Activated naive CD4-positive, alpha-beta T cell treated with anti-CD3 and anti-CD28 coated beads for 36 hours (primary cell): ENCODE results near the gene S100A8. TPM values are rescaled to one million over a fixed set of nuclear protein-coding genes. Genes with fewer than 3 reads are reported as not detected.

Source experiments
- CTCF ChIA-PET: fragments of 350-600 bp; sonication (Branson Sonifier 250); formaldehyde crosslinking; loops from one replicate; lab custom pipeline; 2021; ENCODE audit warnings: antibody characterized with exemption; lab: Charles Lee
- DNase-seq: peaks from one replicate; pipeline ENCODE4 v3.0.0-alpha.2; 2020
- H3K27ac Mint-ChIP-seq: one replicate; pipeline ENCODE4 v1.8.0; 2021; ENCODE audit warnings: mild to moderate bottlenecking, mixed read lengths
- H3K27me3 Mint-ChIP-seq: one replicate; pipeline ENCODE4 v1.8.0; 2021; ENCODE audit warnings: low read depth, mixed read lengths
- H3K36me3 Mint-ChIP-seq: one replicate; pipeline ENCODE4 v1.8.0; 2021; ENCODE audit warnings: low read depth, mixed read lengths
- H3K4me1 Mint-ChIP-seq: one replicate; pipeline ENCODE4 v1.8.0; 2021; ENCODE audit warnings: low read depth, mixed read lengths
- H3K4me3 Mint-ChIP-seq: one replicate; pipeline ENCODE4 v1.8.0; 2021; ENCODE audit warnings: mild to moderate bottlenecking, moderate library complexity, mixed read lengths
- H3K9me3 Mint-ChIP-seq: one replicate; pipeline ENCODE4 v1.8.0; 2021; ENCODE audit warnings: mixed read lengths
- intact Hi-C: fragments of 100-400 bp; cut with micrococcal nuclease; formaldehyde crosslinking; loops from one replicate; pipeline ENCODE4 v1.15.1; 2023
- total RNA-seq, 2 experiments: library from RNA; stranded (reverse); gene quantifications; one replicate each; pipeline ENCODE4 v1.2.3, GENCODE V29; 2021

Gene S100A8
- total RNA-seq = not detected

DNA sequence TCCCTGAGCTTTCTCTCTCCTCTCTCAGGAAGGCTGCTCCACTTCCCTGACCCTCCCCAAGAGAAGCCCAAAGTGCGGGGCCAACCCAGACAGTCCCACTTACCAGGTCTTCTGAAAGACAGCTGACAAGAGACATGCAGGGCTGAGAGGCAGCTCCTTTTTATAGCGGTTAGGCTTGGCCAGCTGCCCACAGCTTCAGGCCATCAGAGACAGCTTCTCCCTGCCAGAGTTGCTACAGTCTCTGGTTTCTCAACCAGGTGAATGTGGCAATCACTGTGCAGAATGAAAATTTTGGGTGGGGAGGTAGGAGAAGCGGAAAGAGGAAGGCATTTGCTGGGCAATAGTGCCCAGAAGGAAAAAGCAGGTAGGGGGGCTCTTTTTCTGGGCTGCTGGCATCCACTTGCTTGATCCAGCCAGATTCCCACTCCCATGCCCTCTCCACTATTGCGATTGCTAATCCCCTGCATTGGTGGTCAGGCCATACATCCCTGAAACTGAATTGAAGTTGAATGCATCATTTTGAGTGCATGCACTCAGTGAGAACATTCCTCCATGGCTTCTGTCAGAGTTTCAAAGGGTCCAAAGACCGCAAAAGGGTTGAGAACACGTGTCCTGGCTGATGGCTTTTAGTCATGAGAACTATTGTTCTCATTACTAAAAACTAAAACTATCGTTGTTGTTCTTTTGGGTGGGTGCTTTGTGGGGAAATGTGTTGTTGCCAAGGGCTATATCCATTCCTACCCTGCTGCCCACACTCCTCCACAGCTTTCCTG lies at the start of gene S100A8:
S100A8 (minus strand) TSS at position 136 of the 773 bp plus-strand sequence. CDS start 538 bp downstream, outside the sequence.
- no peak for DNase-seq
- no peaks in the 10 kb centered on the region for H3K36me3 Mint-ChIP-seq
- H3K27me3 Mint-ChIP-seq = peaks cover 8% of the 10 kb centered on the region
- CTCF ChIA-PET = no interaction called here
- no peaks in the 10 kb centered on the region for H3K4me1 Mint-ChIP-seq
- H3K4me3 Mint-ChIP-seq = no peak within 1 kb of the TSS
- no peaks in the 10 kb centered on the region for H3K9me3 Mint-ChIP-seq
- intact Hi-C loops = no loop called here
- no peak within 1 kb of the TSS for H3K27ac Mint-ChIP-seq

GRCh38 chr1:153439273-153439672 lies 48.4 kb upstream of the S100A8 start:
- H3K4me1 Mint-ChIP-seq = no peaks in the 10 kb centered on the region
- no peak overlapping the region for H3K4me3 Mint-ChIP-seq
- H3K27me3 Mint-ChIP-seq = peaks cover 6% of the 10 kb centered on the region
- no peak overlapping the region for H3K27ac Mint-ChIP-seq
- CTCF ChIA-PET = no interaction called here
- DNase-seq = no peak
- no peaks in the 10 kb centered on the region for H3K9me3 Mint-ChIP-seq
- intact Hi-C loops = no loop called here
- no peaks in the 10 kb centered on the region for H3K36me3 Mint-ChIP-seq

- no peak for DNase-seq
- Mint-ChIP-seq H3K27ac (no peak overlapping the region), H3K9me3 (no peaks in the 10 kb centered on the region), H3K36me3 (no peaks in the 10 kb centered on the region), H3K4me3 (no peak overlapping the region), H3K4me1 (no peaks in the 10 kb centered on the region), H3K27me3 (peaks cover 6% of the 10 kb centered on the region)
- CTCF ChIA-PET = interaction anchor here (0.6 kb wide), 1 partner anchor 1511 kb away, joined by 3 read pairs; no protein-coding TSS in a partner anchor
- intact Hi-C loops = no loop called here
Measured at GRCh38 chr1:153438599-153438998, 47.7 kb upstream of the S100A8 start.

DNA sequence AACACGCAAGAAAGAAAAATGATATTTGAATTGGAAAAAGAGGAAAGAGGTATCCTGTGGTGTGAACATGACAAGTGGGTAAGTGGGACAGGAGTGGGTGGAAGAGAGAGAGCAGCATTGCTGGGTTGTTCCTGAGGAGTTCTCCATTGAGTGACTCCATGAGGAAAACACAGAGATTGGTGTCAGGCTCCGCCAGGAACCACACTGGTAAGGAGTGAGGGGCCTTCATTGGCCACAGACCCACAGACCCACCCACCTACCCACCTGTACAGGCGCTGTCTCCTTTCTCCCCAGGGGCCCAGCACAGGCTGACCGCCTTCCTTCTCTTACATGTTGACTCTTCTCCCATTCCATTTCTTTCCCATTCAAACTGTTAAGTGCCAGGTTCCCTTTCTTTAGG lies 46.4 kb upstream of the S100A8 start:
- intact Hi-C loops = no loop called here
- no peak overlapping the region for H3K27ac Mint-ChIP-seq
- H3K4me1 Mint-ChIP-seq = no peaks in the 10 kb centered on the region
- no peaks in the 10 kb centered on the region for H3K36me3 Mint-ChIP-seq
- H3K9me3 Mint-ChIP-seq = no peaks in the 10 kb centered on the region
- CTCF ChIA-PET = no interaction called here
- H3K27me3 Mint-ChIP-seq = peaks cover 4% of the 10 kb centered on the region
- DNase-seq = no peak
- no peak overlapping the region for H3K4me3 Mint-ChIP-seq

DNA sequence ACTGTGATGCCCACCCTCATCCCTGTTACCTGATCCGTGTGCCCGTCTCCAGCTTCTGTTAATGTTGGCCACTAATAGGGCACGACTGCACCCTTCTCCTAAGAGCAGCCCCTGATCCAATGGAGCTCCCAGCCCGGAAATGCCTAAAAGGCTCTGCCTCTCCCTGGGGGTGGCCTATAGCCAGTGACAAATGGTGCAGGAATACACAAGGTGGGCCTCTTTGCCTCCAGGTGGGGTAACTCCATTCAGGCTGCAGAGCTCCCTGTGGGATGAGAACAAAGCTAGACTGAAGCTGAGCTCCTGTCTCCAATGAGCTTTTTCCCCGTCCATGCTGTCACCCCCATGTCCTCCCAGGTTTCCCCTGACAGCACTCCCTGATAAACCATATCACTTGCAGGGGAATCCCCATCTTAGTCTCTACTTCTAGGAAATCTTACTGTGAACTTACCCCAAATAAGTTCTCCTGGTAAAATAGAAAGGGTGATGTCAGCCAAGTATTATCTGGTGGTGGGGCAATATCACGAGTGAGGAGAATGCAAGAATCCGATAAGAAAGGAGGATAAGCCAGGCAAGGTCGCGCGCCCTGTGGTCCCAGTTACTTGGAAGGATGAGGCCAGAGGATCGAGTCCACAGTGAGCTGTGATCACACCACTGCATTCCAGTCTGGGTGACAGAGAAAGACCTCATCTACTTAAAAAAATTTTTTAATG lies 44.0 kb upstream of the S100A8 start:
- H3K36me3 Mint-ChIP-seq = no peaks in the 10 kb centered on the region
- peaks cover 4% of the 10 kb centered on the region for H3K27me3 Mint-ChIP-seq
- H3K27ac Mint-ChIP-seq = no peak overlapping the region

GRCh38 chr1:153432874-153433681 lies 42.2 kb upstream of the S100A8 start:
- Mint-ChIP-seq H3K9me3 (no peaks in the 10 kb centered on the region), H3K27ac (no peak overlapping the region), H3K4me1 (no peaks in the 10 kb centered on the region), H3K27me3 (peaks cover 6% of the 10 kb centered on the region), H3K36me3 (no peaks in the 10 kb centered on the region), H3K4me3 (no peak overlapping the region)
- intact Hi-C loops = no loop called here
- CTCF ChIA-PET = no interaction called here
- no peak for DNase-seq

More for the DNA sequence above, 44.0 kb upstream of the S100A8 start:
- CTCF ChIA-PET = no interaction called here
- no peaks in the 10 kb centered on the region for H3K9me3 Mint-ChIP-seq
- H3K4me3 Mint-ChIP-seq = no peak overlapping the region
- no peaks in the 10 kb centered on the region for H3K4me1 Mint-ChIP-seq
- no peak for DNase-seq
- intact Hi-C loops = no loop called here

- H3K36me3 Mint-ChIP-seq = no peaks in the 10 kb centered on the region
- H3K4me1 Mint-ChIP-seq = no peaks in the 10 kb centered on the region
- H3K9me3 Mint-ChIP-seq = no peaks in the 10 kb centered on the region
- no peak for DNase-seq
- H3K27ac Mint-ChIP-seq = no peak overlapping the region
- H3K27me3 Mint-ChIP-seq = peaks cover 9% of the 10 kb centered on the region
- intact Hi-C loops = no loop called here
- CTCF ChIA-PET = no interaction called here
- H3K4me3 Mint-ChIP-seq = no peak overlapping the region
Measured at GRCh38 chr1:153431928-153432327, 41.1 kb upstream of the S100A8 start.

- H3K27ac Mint-ChIP-seq = no peak overlapping the region
- no peak for DNase-seq
- CTCF ChIA-PET = no interaction called here
- intact Hi-C loops = no loop called here
- H3K36me3 Mint-ChIP-seq = no peaks in the 10 kb centered on the region
- H3K27me3 Mint-ChIP-seq = peaks cover 9% of the 10 kb centered on the region
- no peaks in the 10 kb centered on the region for H3K4me1 Mint-ChIP-seq
- H3K4me3 Mint-ChIP-seq = no peak overlapping the region
- no peaks in the 10 kb centered on the region for H3K9me3 Mint-ChIP-seq
Measured at GRCh38 chr1:153431427-153431826, 40.6 kb upstream of the S100A8 start.

GRCh38 chr1:153431002-153431401 lies 40.1 kb upstream of the S100A8 start:
- Mint-ChIP-seq H3K4me3 (no peak overlapping the region), H3K9me3 (no peaks in the 10 kb centered on the region), H3K27ac (no peak overlapping the region), H3K27me3 (peaks cover 10% of the 10 kb centered on the region), H3K36me3 (no peaks in the 10 kb centered on the region), H3K4me1 (no peaks in the 10 kb centered on the region)
- intact Hi-C loops = no loop called here
- CTCF ChIA-PET = no interaction called here
- no peak for DNase-seq

GRCh38 chr1:153430561-153430960 lies 39.7 kb upstream of the S100A8 start:
- CTCF ChIA-PET = no interaction called here
- no peaks in the 10 kb centered on the region for H3K4me1 Mint-ChIP-seq
- H3K36me3 Mint-ChIP-seq = no peaks in the 10 kb centered on the region
- H3K4me3 Mint-ChIP-seq = no peak overlapping the region
- H3K9me3 Mint-ChIP-seq = no peaks in the 10 kb centered on the region
- intact Hi-C loops = no loop called here
- no peak overlapping the region for H3K27ac Mint-ChIP-seq
- DNase-seq = no peak
- H3K27me3 Mint-ChIP-seq = peaks cover 12% of the 10 kb centered on the region

GRCh38 chr1:153430166-153430553 lies 39.3 kb upstream of the S100A8 start:
- Mint-ChIP-seq H3K27me3 (peaks cover 16% of the 10 kb centered on the region), H3K27ac (no peak overlapping the region), H3K36me3 (no peaks in the 10 kb centered on the region), H3K4me3 (no peak overlapping the region), H3K9me3 (no peaks in the 10 kb centered on the region), H3K4me1 (no peaks in the 10 kb centered on the region)
- CTCF ChIA-PET = interaction anchor here (1.5 kb wide), 1 partner anchor 36 kb away, joined by 3 read pairs; no protein-coding TSS in a partner anchor
- intact Hi-C loops = no loop called here
- DNase-seq = no peak
